GM23338 (cell line): ENCODE measurements around the gene FHIT. TPM values are rescaled to one million over a fixed set of nuclear protein-coding genes. Genes with fewer than 3 reads are reported as not detected.

Experiments used
- ATAC-seq: fragments of 200-7000 bp; cut with Tn5 transposase; 3 replicates; pipeline ENCODE4 v1.9.1; 2020
- DNase-seq: peaks from one replicate; pipeline ENCODE4 v3.0.0-alpha.2; 2015; ENCODE audit warnings: low spot score
- H2AFZ ChIP-seq: fragments of 200-600 bp; sonication (generic); 2 replicates; pipeline ENCODE4 v1.8.0; 2016; ENCODE audit warnings: antibody characterized with exemption, mild to moderate bottlenecking, moderate library complexity
- H3F3A ChIP-seq: fragments of 200-600 bp; sonication (generic); replicated peaks from 2 replicates; pipeline ENCODE4 v1.8.0; 2017; ENCODE audit warnings: antibody characterized with exemption, mixed run types, low read depth
- H3K27ac ChIP-seq: fragments of 200-600 bp; sonication (generic); 2 replicates; pipeline ENCODE4 v1.6.1; 2016; ENCODE audit warnings: low read depth
- H3K27me3 ChIP-seq: fragments of 200-600 bp; sonication (generic); 2 replicates; pipeline ENCODE4 v1.8.0; 2016; ENCODE audit warnings: mild to moderate bottlenecking, mixed run types, moderate library complexity; ENCODE audit not compliant: insufficient read depth
- H3K36me3 ChIP-seq: fragments of 200-600 bp; sonication (generic); 2 replicates; pipeline ENCODE4 v1.8.0; 2016; ENCODE audit warnings: mild to moderate bottlenecking; ENCODE audit not compliant: insufficient read depth
- H3K4me1 ChIP-seq: fragments of 200-600 bp; sonication (generic); 2 replicates; pipeline ENCODE4 v1.8.0; 2016; ENCODE audit warnings: mild to moderate bottlenecking, moderate library complexity; ENCODE audit not compliant: insufficient read depth
- H3K4me2 ChIP-seq: fragments of 200-600 bp; sonication (generic); 2 replicates; pipeline ENCODE4 v1.7.1; 2017; ENCODE audit warnings: mixed run types
- H3K4me3 ChIP-seq: fragments of 200-600 bp; sonication (generic); 2 replicates; pipeline ENCODE4 v1.6.1; 2016; ENCODE audit warnings: mixed run types
- H3K79me2 ChIP-seq: fragments of 200-600 bp; sonication (generic); replicated peaks from 2 replicates; pipeline ENCODE4 v1.8.0; 2017; ENCODE audit warnings: mild to moderate bottlenecking; ENCODE audit not compliant: insufficient read depth
- H3K9me2 ChIP-seq: fragments of 200-600 bp; sonication (generic); 2 replicates; pipeline ENCODE4 v1.8.0; 2017; ENCODE audit not compliant: insufficient read depth
- H4K20me1 ChIP-seq: fragments of 200-600 bp; sonication (generic); replicated peaks from 2 replicates; pipeline ENCODE4 v1.8.0; 2017; ENCODE audit warnings: mild to moderate bottlenecking; ENCODE audit not compliant: insufficient read depth
- H3K27ac Mint-ChIP-seq: 2 replicates; pipeline ENCODE4 v1.8.0; 2020; ENCODE audit warnings: inconsistent platforms, mild to moderate bottlenecking, moderate library complexity, mixed read lengths
- H3K27me3 Mint-ChIP-seq: 3 replicates; pipeline ENCODE4 v1.8.0; 2022; ENCODE audit warnings: low read depth, mild to moderate bottlenecking, moderate library complexity, mixed read lengths, inconsistent platforms; ENCODE audit not compliant: insufficient read depth, poor library complexity
- H3K36me3 Mint-ChIP-seq: 3 replicates; pipeline ENCODE4 v1.8.0; 2021; ENCODE audit warnings: low read depth, mild to moderate bottlenecking, inconsistent platforms, moderate library complexity, mixed read lengths
- H3K4me1 Mint-ChIP-seq: 3 replicates; pipeline ENCODE4 v1.8.0; 2020; ENCODE audit warnings: mild to moderate bottlenecking, inconsistent platforms, mixed read lengths
- H3K4me3 Mint-ChIP-seq: 3 replicates; pipeline ENCODE4 v1.8.0; 2021; ENCODE audit warnings: moderate library complexity, mild to moderate bottlenecking, inconsistent platforms, mixed read lengths
- H3K9me3 Mint-ChIP-seq: 3 replicates; pipeline ENCODE4 v1.8.0; 2020; ENCODE audit warnings: moderate library complexity, mild to moderate bottlenecking, inconsistent platforms, mixed read lengths
- NANOG ChIP-seq: IDR thresholded peaks from 2 replicates; pipeline ENCODE4 v1.6.1; 2016; ENCODE audit warnings: antibody characterized with exemption, borderline replicate concordance
- polyA plus RNA-seq: library from polyadenylated mRNA; unstranded; fragments of >200 nt; fragmentation: Nextera tagmentation; extraction: Ambion mirVana; gene quantifications from 2 replicates; pipeline ENCODE4 v1.2.1, GENCODE V29; 2016
- total RNA-seq: library from RNA; depleted of rRNA; stranded (reverse); fragments of >200 nt; shearing (Covaris generic); gene quantifications from 2 replicates; pipeline ENCODE4 v1.2.3, GENCODE V29; 2014
- TF ChIP-seq, protein P1 (sequence below): fragments of 250-450 bp; sonication (Bioruptor Pico); IDR thresholded peaks from 2 replicates; pipeline ENCODE4 v1.5.0; 2020; ENCODE audit warnings: mild to moderate bottlenecking, moderate library complexity
- TF ChIP-seq, protein P2 (sequence below): IDR thresholded peaks from one replicate; pipeline ENCODE4 v1.6.1; 2018; ENCODE audit warnings: antibody characterized with exemption; ENCODE audit not compliant: unreplicated experiment

Gene FHIT
- total and polyA plus RNA-seq, 2 experiments from 2014 or later: 3.0 to 8.3 TPM

DNA sequence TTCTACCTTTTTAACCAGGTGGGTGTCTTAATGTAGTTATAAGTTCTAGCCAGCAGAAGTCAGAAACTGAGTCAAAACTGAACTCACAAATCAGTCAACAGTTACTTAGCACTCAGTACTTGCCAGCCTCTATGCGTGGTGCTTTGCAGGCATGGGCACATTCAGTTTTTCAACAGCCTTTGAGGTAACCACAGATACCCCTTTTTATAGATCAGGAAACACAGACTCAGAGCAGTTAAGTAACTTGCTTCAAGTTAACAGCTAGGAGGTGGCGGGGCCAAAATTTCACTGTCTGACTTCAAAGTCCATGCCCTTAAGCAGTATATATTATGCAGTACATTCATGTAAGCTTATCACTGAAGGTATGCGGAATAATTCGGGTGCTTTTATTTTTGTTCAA is 139.4 kb downstream of the FHIT start:
- ATAC-seq (no peak), DNase-seq (no peak)
- H3K4me3 Mint-ChIP-seq: no peak overlapping the region
- no peak overlapping the region for H2AFZ ChIP-seq
- no peaks in the 10 kb centered on the region for H3F3A ChIP-seq
- H3K4me2 ChIP-seq: no peak overlapping the region
- no peaks in the 10 kb centered on the region for H3K4me1 ChIP-seq
- no peaks in the 10 kb centered on the region for H3K4me1 Mint-ChIP-seq
- no peaks in the 10 kb centered on the region for H3K27me3 ChIP-seq
- no peak overlapping the region for H3K4me3 ChIP-seq
- no peaks in the 10 kb centered on the region for H3K36me3 Mint-ChIP-seq
- no peaks in the 10 kb centered on the region for H4K20me1 ChIP-seq
- H3K79me2 ChIP-seq: no peaks in the 10 kb centered on the region
- H3K27me3 Mint-ChIP-seq: peaks cover 2% of the 10 kb centered on the region
- no peaks in the 10 kb centered on the region for H3K9me3 Mint-ChIP-seq
- peaks cover 8% of the 10 kb centered on the region for H3K9me2 ChIP-seq
- no peak overlapping the region for H3K27ac ChIP-seq
- TF ChIP-seq, protein P1, sequence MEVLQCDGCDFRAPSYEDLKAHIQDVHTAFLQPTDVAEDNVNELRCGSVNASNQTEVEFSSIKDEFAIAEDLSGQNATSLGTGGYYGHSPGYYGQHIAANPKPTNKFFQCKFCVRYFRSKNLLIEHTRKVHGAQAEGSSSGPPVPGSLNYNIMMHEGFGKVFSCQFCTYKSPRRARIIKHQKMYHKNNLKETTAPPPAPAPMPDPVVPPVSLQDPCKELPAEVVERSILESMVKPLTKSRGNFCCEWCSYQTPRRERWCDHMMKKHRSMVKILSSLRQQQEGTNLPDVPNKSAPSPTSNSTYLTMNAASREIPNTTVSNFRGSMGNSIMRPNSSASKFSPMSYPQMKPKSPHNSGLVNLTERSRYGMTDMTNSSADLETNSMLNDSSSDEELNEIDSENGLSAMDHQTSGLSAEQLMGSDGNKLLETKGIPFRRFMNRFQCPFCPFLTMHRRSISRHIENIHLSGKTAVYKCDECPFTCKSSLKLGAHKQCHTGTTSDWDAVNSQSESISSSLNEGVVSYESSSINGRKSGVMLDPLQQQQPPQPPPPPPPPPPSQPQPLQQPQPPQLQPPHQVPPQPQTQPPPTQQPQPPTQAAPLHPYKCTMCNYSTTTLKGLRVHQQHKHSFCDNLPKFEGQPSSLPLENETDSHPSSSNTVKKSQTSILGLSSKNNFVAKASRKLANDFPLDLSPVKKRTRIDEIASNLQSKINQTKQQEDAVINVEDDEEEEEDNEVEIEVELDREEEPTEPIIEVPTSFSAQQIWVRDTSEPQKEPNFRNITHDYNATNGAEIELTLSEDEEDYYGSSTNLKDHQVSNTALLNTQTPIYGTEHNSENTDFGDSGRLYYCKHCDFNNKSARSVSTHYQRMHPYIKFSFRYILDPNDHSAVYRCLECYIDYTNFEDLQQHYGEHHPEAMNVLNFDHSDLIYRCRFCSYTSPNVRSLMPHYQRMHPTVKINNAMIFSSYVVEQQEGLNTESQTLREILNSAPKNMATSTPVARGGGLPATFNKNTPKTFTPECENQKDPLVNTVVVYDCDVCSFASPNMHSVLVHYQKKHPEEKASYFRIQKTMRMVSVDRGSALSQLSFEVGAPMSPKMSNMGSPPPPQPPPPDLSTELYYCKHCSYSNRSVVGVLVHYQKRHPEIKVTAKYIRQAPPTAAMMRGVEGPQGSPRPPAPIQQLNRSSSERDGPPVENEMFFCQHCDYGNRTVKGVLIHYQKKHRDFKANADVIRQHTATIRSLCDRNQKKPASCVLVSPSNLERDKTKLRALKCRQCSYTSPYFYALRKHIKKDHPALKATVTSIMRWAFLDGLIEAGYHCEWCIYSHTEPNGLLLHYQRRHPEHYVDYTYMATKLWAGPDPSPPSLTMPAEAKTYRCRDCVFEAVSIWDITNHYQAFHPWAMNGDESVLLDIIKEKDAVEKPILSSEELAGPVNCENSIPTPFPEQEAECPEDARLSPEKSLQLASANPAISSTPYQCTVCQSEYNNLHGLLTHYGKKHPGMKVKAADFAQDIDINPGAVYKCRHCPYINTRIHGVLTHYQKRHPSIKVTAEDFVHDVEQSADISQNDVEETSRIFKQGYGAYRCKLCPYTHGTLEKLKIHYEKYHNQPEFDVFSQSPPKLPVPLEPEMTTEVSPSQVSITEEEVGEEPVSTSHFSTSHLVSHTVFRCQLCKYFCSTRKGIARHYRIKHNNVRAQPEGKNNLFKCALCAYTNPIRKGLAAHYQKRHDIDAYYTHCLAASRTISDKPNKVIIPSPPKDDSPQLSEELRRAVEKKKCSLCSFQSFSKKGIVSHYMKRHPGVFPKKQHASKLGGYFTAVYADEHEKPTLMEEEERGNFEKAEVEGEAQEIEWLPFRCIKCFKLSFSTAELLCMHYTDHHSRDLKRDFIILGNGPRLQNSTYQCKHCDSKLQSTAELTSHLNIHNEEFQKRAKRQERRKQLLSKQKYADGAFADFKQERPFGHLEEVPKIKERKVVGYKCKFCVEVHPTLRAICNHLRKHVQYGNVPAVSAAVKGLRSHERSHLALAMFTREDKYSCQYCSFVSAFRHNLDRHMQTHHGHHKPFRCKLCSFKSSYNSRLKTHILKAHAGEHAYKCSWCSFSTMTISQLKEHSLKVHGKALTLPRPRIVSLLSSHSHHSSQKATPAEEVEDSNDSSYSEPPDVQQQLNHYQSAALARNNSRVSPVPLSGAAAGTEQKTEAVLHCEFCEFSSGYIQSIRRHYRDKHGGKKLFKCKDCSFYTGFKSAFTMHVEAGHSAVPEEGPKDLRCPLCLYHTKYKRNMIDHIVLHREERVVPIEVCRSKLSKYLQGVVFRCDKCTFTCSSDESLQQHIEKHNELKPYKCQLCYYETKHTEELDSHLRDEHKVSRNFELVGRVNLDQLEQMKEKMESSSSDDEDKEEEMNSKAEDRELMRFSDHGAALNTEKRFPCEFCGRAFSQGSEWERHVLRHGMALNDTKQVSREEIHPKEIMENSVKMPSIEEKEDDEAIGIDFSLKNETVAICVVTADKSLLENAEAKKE (CRISPR knock-in tag): no peak
- no peak for TF ChIP-seq NANOG
- TF ChIP-seq, protein P2, sequence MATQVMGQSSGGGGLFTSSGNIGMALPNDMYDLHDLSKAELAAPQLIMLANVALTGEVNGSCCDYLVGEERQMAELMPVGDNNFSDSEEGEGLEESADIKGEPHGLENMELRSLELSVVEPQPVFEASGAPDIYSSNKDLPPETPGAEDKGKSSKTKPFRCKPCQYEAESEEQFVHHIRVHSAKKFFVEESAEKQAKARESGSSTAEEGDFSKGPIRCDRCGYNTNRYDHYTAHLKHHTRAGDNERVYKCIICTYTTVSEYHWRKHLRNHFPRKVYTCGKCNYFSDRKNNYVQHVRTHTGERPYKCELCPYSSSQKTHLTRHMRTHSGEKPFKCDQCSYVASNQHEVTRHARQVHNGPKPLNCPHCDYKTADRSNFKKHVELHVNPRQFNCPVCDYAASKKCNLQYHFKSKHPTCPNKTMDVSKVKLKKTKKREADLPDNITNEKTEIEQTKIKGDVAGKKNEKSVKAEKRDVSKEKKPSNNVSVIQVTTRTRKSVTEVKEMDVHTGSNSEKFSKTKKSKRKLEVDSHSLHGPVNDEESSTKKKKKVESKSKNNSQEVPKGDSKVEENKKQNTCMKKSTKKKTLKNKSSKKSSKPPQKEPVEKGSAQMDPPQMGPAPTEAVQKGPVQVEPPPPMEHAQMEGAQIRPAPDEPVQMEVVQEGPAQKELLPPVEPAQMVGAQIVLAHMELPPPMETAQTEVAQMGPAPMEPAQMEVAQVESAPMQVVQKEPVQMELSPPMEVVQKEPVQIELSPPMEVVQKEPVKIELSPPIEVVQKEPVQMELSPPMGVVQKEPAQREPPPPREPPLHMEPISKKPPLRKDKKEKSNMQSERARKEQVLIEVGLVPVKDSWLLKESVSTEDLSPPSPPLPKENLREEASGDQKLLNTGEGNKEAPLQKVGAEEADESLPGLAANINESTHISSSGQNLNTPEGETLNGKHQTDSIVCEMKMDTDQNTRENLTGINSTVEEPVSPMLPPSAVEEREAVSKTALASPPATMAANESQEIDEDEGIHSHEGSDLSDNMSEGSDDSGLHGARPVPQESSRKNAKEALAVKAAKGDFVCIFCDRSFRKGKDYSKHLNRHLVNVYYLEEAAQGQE: no peak
- no peak overlapping the region for H3K27ac Mint-ChIP-seq
- no peaks in the 10 kb centered on the region for H3K36me3 ChIP-seq
